Measurements from ENCODE around the gene ARHGEF28.

ARHGEF28 gene

GRCh38 chr5:73947906-73948640 lies 322.1 kb downstream of the ARHGEF28 start:
- no peak for DNase-seq

GRCh38 chr5:73948720-73949119 lies 322.7 kb downstream of the ARHGEF28 start:
- no peak for DNase-seq

- no peak for DNase-seq
These were observed 324.5 kb downstream of the ARHGEF28 start for GRCh38 chr5:73950441-73950873.

- no peak for DNase-seq
These were observed 325.0 kb downstream of the ARHGEF28 start for GRCh38 chr5:73950912-73951430.

GRCh38 chr5:73952872-73953271 lies 326.9 kb downstream of the ARHGEF28 start:
- DNase-seq: no peak

GRCh38 chr5:73954381-73954780 lies 328.4 kb downstream of the ARHGEF28 start:
- DNase-seq: no peak

- no peak for DNase-seq
These were observed 329.4 kb downstream of the ARHGEF28 start for GRCh38 chr5:73955271-73955846.

- DNase-seq: no peak
These were observed 331.5 kb downstream of the ARHGEF28 start for GRCh38 chr5:73957397-73958001.

- DNase-seq: no peak
These were observed 332.0 kb downstream of the ARHGEF28 start for GRCh38 chr5:73958037-73958436.

GRCh38 chr5:73960023-73960422 lies 334.0 kb downstream of the ARHGEF28 start:
- DNase-seq: no peak

GRCh38 chr5:73960426-73960825 lies 334.4 kb downstream of the ARHGEF28 start:
- DNase-seq: no peak

GRCh38 chr5:73962801-73963425 lies 336.9 kb downstream of the ARHGEF28 start:
- DNase-seq: no peak

GRCh38 chr5:73964352-73964865 lies 338.4 kb downstream of the ARHGEF28 start:
- no peak for DNase-seq

GRCh38 chr5:73966451-73966850 lies 340.5 kb downstream of the ARHGEF28 start:
- no peak for DNase-seq

- DNase-seq: no peak
These were observed 341.4 kb downstream of the ARHGEF28 start for GRCh38 chr5:73967347-73967746.

- no peak for DNase-seq
These were observed 342.2 kb downstream of the ARHGEF28 start for GRCh38 chr5:73968246-73968645.

- DNase-seq: no peak
These were observed 342.7 kb downstream of the ARHGEF28 start for GRCh38 chr5:73968729-73969128.

- no peak for DNase-seq
These were observed 343.4 kb downstream of the ARHGEF28 start for GRCh38 chr5:73969195-73970036.

- no peak for DNase-seq
These were observed 345.3 kb downstream of the ARHGEF28 start for GRCh38 chr5:73971326-73971725.

GRCh38 chr5:73973135-73973534 lies 347.1 kb downstream of the ARHGEF28 start:
- DNase-seq: no peak

GRCh38 chr5:73974871-73975360 lies 348.9 kb downstream of the ARHGEF28 start:
- no peak for DNase-seq

GRCh38 chr5:73975845-73976244 lies 349.8 kb downstream of the ARHGEF28 start:
- DNase-seq: no peak

Measured in activated effector memory CD4-positive, alpha-beta T cell treated with Interleukin-2 at 50 U/mL for 16 hours (primary cell).